HepG2 (cell line): ENCODE results near the gene ZDHHC14. TPM values are rescaled to one million over a fixed set of nuclear protein-coding genes. Genes with fewer than 3 reads are reported as not detected.

Source experiments
- ATF7-NPFF ChIP-seq: sonication (generic); formaldehyde crosslinking; IDR thresholded peaks from 2 replicates; pipeline ENCODE4 v1.8.1; 2023; ENCODE audit warnings: mild to moderate bottlenecking, low read depth, missing genetic modification reagents, moderate library complexity
- BRF2 ChIP-seq: sonication (generic); formaldehyde crosslinking; IDR thresholded peaks from 2 replicates; pipeline ENCODE4 v1.8.1; 2022; ENCODE audit warnings: mild to moderate bottlenecking, missing genetic modification reagents
- DR1 ChIP-seq: sonication (generic); formaldehyde crosslinking; IDR thresholded peaks from 2 replicates; pipeline ENCODE4 v1.8.0; 2021; ENCODE audit warnings: mild to moderate bottlenecking, missing genetic modification reagents, inconsistent platforms
- FLYWCH1 ChIP-seq: sonication (generic); formaldehyde crosslinking; IDR thresholded peaks from 2 replicates; pipeline ENCODE4 v1.8.1; 2023; ENCODE audit warnings: mild to moderate bottlenecking, missing genetic modification reagents
- FOXM1 ChIP-seq: sonication (generic); formaldehyde crosslinking; IDR thresholded peaks from 2 replicates; pipeline ENCODE4 v1.5.0; 2020; ENCODE audit warnings: missing genetic modification reagents
- HES4 ChIP-seq: sonication (generic); formaldehyde crosslinking; IDR thresholded peaks from 2 replicates; pipeline ENCODE4 v1.9.0; 2021; ENCODE audit warnings: mild to moderate bottlenecking, missing genetic modification reagents, borderline replicate concordance
- KDM6A ChIP-seq: IDR thresholded peaks from 2 replicates; pipeline ENCODE4 v1.6.1; 2016; ENCODE audit warnings: low read depth
- MED1 ChIP-seq: sonication (generic); formaldehyde crosslinking; IDR thresholded peaks from 2 replicates; pipeline ENCODE4 v1.4.0; 2020; ENCODE audit warnings: missing genetic modification reagents
- NFKB2 ChIP-seq: sonication (generic); formaldehyde crosslinking; IDR thresholded peaks from 2 replicates; pipeline ENCODE4 v1.4.0; 2020; ENCODE audit warnings: missing genetic modification reagents, borderline replicate concordance
- RARA ChIP-seq: IDR thresholded peaks from 2 replicates; pipeline ENCODE4 v1.6.1; 2016; ENCODE audit warnings: missing genetic modification reagents, missing compliant biosample characterization
- SAP130 ChIP-seq: IDR thresholded peaks from 2 replicates; pipeline ENCODE4 v1.6.1; 2016; ENCODE audit warnings: low read depth
- SMAD3 ChIP-seq: sonication (generic); formaldehyde crosslinking; IDR thresholded peaks from 2 replicates; pipeline ENCODE4 v1.4.0; 2020; ENCODE audit warnings: missing genetic modification reagents
- SP1 ChIP-seq, 2 experiments: fragments of 450-650 bp in 1 of 2; sonication (generic) in 1 of 2; formaldehyde crosslinking in 1 of 2; IDR thresholded peaks; 2 replicates each; pipeline versions ENCODE4 v1.4.0 to v1.6.1; 2016 to 2020; ENCODE audit warnings: missing genetic modification reagents in 1 of 2
- STAT5B ChIP-seq: sonication (generic); formaldehyde crosslinking; IDR thresholded peaks from 2 replicates; pipeline ENCODE4 v1.4.0; 2020; ENCODE audit warnings: missing genetic modification reagents
- TCF7L2 ChIP-seq: IDR thresholded peaks from 2 replicates; pipeline ENCODE4 v1.6.1; 2011; ENCODE audit warnings: mild to moderate bottlenecking, low read depth, low read length, moderate library complexity
- TOE1 ChIP-seq: sonication (generic); formaldehyde crosslinking; IDR thresholded peaks from 2 replicates; pipeline ENCODE4 v1.4.0; 2020; ENCODE audit warnings: mild to moderate bottlenecking, missing genetic modification reagents
- ZFYVE20 ChIP-seq: sonication (generic); formaldehyde crosslinking; IDR thresholded peaks from 2 replicates; pipeline ENCODE4 v1.8.0; 2023; ENCODE audit warnings: low read depth, mild to moderate bottlenecking, moderate library complexity, missing genetic modification reagents, borderline replicate concordance
- ZMYM2 ChIP-seq: sonication (generic); formaldehyde crosslinking; IDR thresholded peaks from 2 replicates; pipeline ENCODE4 v1.8.0; 2022; ENCODE audit warnings: mild to moderate bottlenecking, missing genetic modification reagents
- ZNF10 ChIP-seq: sonication (generic); formaldehyde crosslinking; IDR thresholded peaks from 2 replicates; pipeline ENCODE4 v1.4.0; 2020; ENCODE audit warnings: mild to moderate bottlenecking, low read depth, missing genetic modification reagents, borderline replicate concordance
- ZNF160 ChIP-seq: sonication (generic); formaldehyde crosslinking; IDR thresholded peaks from 2 replicates; pipeline ENCODE4 v1.8.0; 2022; ENCODE audit warnings: mild to moderate bottlenecking, inconsistent platforms, missing genetic modification reagents
- ZNF33A ChIP-seq: sonication (generic); formaldehyde crosslinking; IDR thresholded peaks from 2 replicates; pipeline ENCODE4 v1.5.1; 2020; ENCODE audit warnings: missing genetic modification reagents, mild to moderate bottlenecking, moderate library complexity, borderline replicate concordance
- ZNF432 ChIP-seq: sonication (generic); formaldehyde crosslinking; IDR thresholded peaks from 2 replicates; pipeline ENCODE4 v1.5.0; 2020; ENCODE audit warnings: missing genetic modification reagents, mild to moderate bottlenecking, borderline replicate concordance
- ZNF703 ChIP-seq: sonication (generic); formaldehyde crosslinking; IDR thresholded peaks from 2 replicates; pipeline ENCODE4 v1.5.1; 2020; ENCODE audit warnings: missing genetic modification reagents, mild to moderate bottlenecking, moderate library complexity, borderline replicate concordance
- ZNF737 ChIP-seq: sonication (generic); formaldehyde crosslinking; IDR thresholded peaks from 2 replicates; pipeline ENCODE4 v1.5.0; 2020; ENCODE audit warnings: missing genetic modification reagents, mild to moderate bottlenecking, borderline replicate concordance
- ZNF768 ChIP-seq: sonication (generic); formaldehyde crosslinking; IDR thresholded peaks from 2 replicates; pipeline ENCODE4 v1.4.0; 2020; ENCODE audit warnings: missing genetic modification reagents
- ZNF772 ChIP-seq: sonication (generic); formaldehyde crosslinking; IDR thresholded peaks from 2 replicates; pipeline ENCODE4 v1.5.0; 2020; ENCODE audit warnings: mild to moderate bottlenecking, missing genetic modification reagents
- ZNF776 ChIP-seq: sonication (generic); formaldehyde crosslinking; IDR thresholded peaks from 2 replicates; pipeline ENCODE4 v1.4.0; 2020; ENCODE audit warnings: mild to moderate bottlenecking, missing genetic modification reagents
- ZSCAN9 ChIP-seq: IDR thresholded peaks from 2 replicates; pipeline ENCODE4 v1.6.1; 2016; ENCODE audit warnings: borderline replicate concordance
- polyA plus RNA-seq, 8 experiments: library from polyadenylated mRNA; depleted of rRNA in 3 of 8; stranded (reverse) in 7 of 8; unstranded in 1 of 8; fragments of >200 nt; fragmentation: Illumina TruSeq in 4 of 8; extraction: Trizol in 4 of 8; gene quantifications; 2 replicates each; pipeline versions ENCODE4 v1.2.1 to v1.2.3, GENCODE V29; 2011 to 2016; ENCODE audit warnings: low read depth in 4 of 8, missing spikeins in 1 of 8, mixed read lengths in 1 of 8; ENCODE audit not compliant: insufficient read depth in 1 of 8
- total RNA-seq, 5 experiments: library from RNA; depleted of rRNA; stranded (reverse); fragments of >200 nt; fragmentation: Illumina TruSeq; extraction: Trizol; gene quantifications; 2 replicates each; pipeline ENCODE4 v1.2.3, GENCODE V29; 2016; ENCODE audit warnings: low read depth in 1 of 5
- TF ChIP-seq, protein P1 (sequence below): sonication (generic); formaldehyde crosslinking; IDR thresholded peaks from 2 replicates; pipeline ENCODE4 v1.5.0; 2020; ENCODE audit warnings: missing genetic modification reagents, mild to moderate bottlenecking, borderline replicate concordance
- TF ChIP-seq, protein P2 (sequence below): sonication (generic); formaldehyde crosslinking; conservative IDR thresholded peaks from 2 replicates; pipeline ENCODE4 v1.4.0; 2020; ENCODE audit warnings: missing genetic modification reagents

The ZDHHC14 gene
- total and polyA plus RNA-seq, 2 of the 13 experiments (the other 11 are each of a cell fraction or from before 2014, with no cell fraction given) = 3.7 to 9.5 TPM

DNA sequence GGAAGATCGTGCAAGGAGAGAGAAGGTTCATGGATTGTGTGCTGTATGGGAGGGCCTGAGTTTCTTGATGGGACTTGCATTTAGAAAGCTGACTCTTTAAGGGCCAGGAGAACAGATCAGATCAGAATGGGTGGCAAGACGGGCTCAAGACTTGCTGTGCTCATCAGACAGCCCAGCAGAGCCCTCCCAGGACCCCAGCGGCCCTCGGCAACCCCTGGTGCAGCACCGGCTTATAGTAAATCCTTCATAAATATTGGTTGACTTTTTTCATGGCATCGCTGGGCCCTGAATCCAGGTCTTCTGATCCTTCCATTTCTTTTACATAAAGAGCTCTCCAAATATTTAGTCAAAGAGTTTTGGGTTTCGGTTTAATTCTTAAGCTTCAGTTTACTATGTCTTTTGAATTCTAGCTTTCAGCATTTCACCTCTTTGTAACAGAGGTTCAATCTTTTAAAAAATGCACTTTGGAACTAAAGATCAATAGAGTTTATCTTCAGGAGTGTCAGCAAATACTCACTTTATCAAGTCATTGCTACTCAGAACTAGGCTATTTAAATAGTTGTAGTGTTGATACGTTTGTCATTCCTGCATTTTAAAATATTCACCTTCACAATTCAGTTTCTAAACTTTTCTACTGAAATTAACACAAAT is 205.6 kb downstream of the ZDHHC14 start (continued):
- peak; percentile 83; the same call in 1 of the 2 replicates for TF ChIP-seq TOE1 (CRISPR knock-in tag)
- TF ChIP-seq, protein P1, sequence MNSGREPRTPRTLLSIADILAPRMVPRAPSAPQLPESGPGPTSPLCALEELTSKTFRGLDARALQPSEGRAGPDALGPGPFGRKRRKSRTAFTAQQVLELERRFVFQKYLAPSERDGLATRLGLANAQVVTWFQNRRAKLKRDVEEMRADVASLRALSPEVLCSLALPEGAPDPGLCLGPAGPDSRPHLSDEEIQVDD = no peak
- TF ChIP-seq ZMYM2 (CRISPR knock-in tag) = no peak
- no peak for TF ChIP-seq ZNF772 (CRISPR knock-in tag)
- no peak for TF ChIP-seq DR1 (CRISPR knock-in tag)
- TF ChIP-seq, protein P2, sequence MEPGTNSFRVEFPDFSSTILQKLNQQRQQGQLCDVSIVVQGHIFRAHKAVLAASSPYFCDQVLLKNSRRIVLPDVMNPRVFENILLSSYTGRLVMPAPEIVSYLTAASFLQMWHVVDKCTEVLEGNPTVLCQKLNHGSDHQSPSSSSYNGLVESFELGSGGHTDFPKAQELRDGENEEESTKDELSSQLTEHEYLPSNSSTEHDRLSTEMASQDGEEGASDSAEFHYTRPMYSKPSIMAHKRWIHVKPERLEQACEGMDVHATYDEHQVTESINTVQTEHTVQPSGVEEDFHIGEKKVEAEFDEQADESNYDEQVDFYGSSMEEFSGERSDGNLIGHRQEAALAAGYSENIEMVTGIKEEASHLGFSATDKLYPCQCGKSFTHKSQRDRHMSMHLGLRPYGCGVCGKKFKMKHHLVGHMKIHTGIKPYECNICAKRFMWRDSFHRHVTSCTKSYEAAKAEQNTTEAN (CRISPR knock-in tag) = no peak
- peak; percentile 50 for TF ChIP-seq KDM6A (CRISPR knock-in tag)
- peak; percentile 35; the same call in 1 of the 2 replicates for TF ChIP-seq SAP130
- TF ChIP-seq FOXM1 = no peak
- no peak for TF ChIP-seq ZNF768 (CRISPR knock-in tag)
- no peak for TF ChIP-seq ATF7-NPFF (CRISPR knock-in tag)
- no peak for TF ChIP-seq ZNF160 (CRISPR knock-in tag)
- TF ChIP-seq SMAD3 (CRISPR knock-in tag) = 0 out of 2 replicates have a peak, but pooled peaks have one; percentile 55
- no peak for TF ChIP-seq ZNF432
- TF ChIP-seq ZNF33A (CRISPR knock-in tag) = peak; percentile 65; the same call in 1 of the 2 replicates
- TF ChIP-seq NFKB2 (CRISPR knock-in tag) = no peak
- peak; percentile 52 for TF ChIP-seq RARA (CRISPR knock-in tag)
- no peak for TF ChIP-seq BRF2 (CRISPR knock-in tag)
- no peak for TF ChIP-seq ZFYVE20 (CRISPR knock-in tag)
- TF ChIP-seq STAT5B (CRISPR knock-in tag) = no peak
- no peak for TF ChIP-seq HES4
- 0 out of 2 replicates have a peak, but pooled peaks have one; percentile 27 for TF ChIP-seq TCF7L2
- no peak for TF ChIP-seq ZNF776 (CRISPR knock-in tag)
- TF ChIP-seq SP1 (IDR thresholded peaks at IDR 0.05) = no peak
- no peak for TF ChIP-seq SP1 (CRISPR knock-in tag; IDR thresholded peaks at IDR 0.05)
- no peak for TF ChIP-seq ZNF737 (CRISPR knock-in tag)
- no peak for TF ChIP-seq ZNF703 (CRISPR knock-in tag)
- TF ChIP-seq ZSCAN9 = 0 out of 2 replicates have a peak, but pooled peaks have one; percentile 22
- TF ChIP-seq MED1 (CRISPR knock-in tag) = peak; percentile 30; the same call in 1 of the 2 replicates
- no peak for TF ChIP-seq ZNF10 (CRISPR knock-in tag)
- TF ChIP-seq FLYWCH1 = no peak
